SK-N-SH (cell line): ENCODE data around the gene SPCS3.

Experiments used
- CTCF ChIP-seq: fragments of 200-600 bp; sonication (generic); IDR thresholded peaks from 2 replicates; pipeline ENCODE4 v1.6.1; 2017; ENCODE audit warnings: antibody characterized with exemption, mild to moderate bottlenecking, moderate library complexity
- EP300 ChIP-seq, 2 experiments: IDR thresholded peaks; 2 replicates each; pipeline versions ENCODE4 v1.4.0 to v1.6.1; 2012; ENCODE audit warnings: borderline replicate concordance in 1 of 2, low read depth in 1 of 2, low read length in 1 of 2
- EZH2phosphoT487 ChIP-seq: fragments of 200-600 bp; sonication (generic); IDR thresholded peaks from 2 replicates; pipeline ENCODE4 v1.6.1; 2017; ENCODE audit warnings: low read depth, mixed run types, mild to moderate bottlenecking, antibody characterized with exemption, moderate library complexity, borderline replicate concordance
- FOXJ3 ChIP-seq: sonication (generic); formaldehyde crosslinking; IDR thresholded peaks from 2 replicates; pipeline ENCODE4 v1.5.1; 2020; ENCODE audit warnings: mild to moderate bottlenecking, missing genetic modification reagents
- JUND ChIP-seq: IDR thresholded peaks from 2 replicates; pipeline ENCODE4 v1.4.0; 2012
- MXI1 ChIP-seq: IDR thresholded peaks from 2 replicates; pipeline ENCODE4 v1.6.1; 2012; ENCODE audit warnings: mild to moderate bottlenecking, low read depth, low read length, improper control_type of control experiment
- RAD21 ChIP-seq: IDR thresholded peaks from 2 replicates; pipeline ENCODE4 v1.6.1; 2012; ENCODE audit warnings: mild to moderate bottlenecking, low read length
- RCOR1 ChIP-seq: fragments of 150-350 bp; IDR thresholded peaks from 2 replicates; pipeline ENCODE4 v1.6.1; 2017; ENCODE audit warnings: antibody characterized with exemption, low read length
- REST ChIP-seq: IDR thresholded peaks from 2 replicates; pipeline ENCODE4 v1.6.1; 2012; ENCODE audit warnings: mild to moderate bottlenecking, low read depth, low read length, moderate library complexity
- RXRA ChIP-seq: IDR thresholded peaks from 2 replicates; pipeline ENCODE4 v1.4.0; 2012; ENCODE audit warnings: low read depth, mild to moderate bottlenecking, borderline replicate concordance
- TCF12 ChIP-seq: IDR thresholded peaks from 2 replicates; pipeline ENCODE4 v1.4.0; 2012

- no peak for TF ChIP-seq RXRA
- no peak for TF ChIP-seq TCF12
- no peak for TF ChIP-seq CTCF
- no peak for TF ChIP-seq JUND
- no peak for TF ChIP-seq FOXJ3 (CRISPR knock-in tag)
- no peak for TF ChIP-seq RAD21
- no peak for TF ChIP-seq REST
- TF ChIP-seq RCOR1, result no peak
- TF ChIP-seq MXI1, result no peak
- TF ChIP-seq EP300 (IDR thresholded peaks at IDR 0.05; ENCODE audit: borderline replicate concordance in 1 of 2, low read depth in 1 of 2, low read length in 1 of 2), result no peak
- no peak for TF ChIP-seq EZH2phosphoT487
Measured at GRCh38 chr4:176333076-176333475, 13.3 kb downstream of the SPCS3 start.
